GM06990 (cell line): Measurements from ENCODE around the gene LMO7.

ENCODE experiments used
- DNase-seq: peaks from one replicate; pipeline ENCODE4 v3.0.0-alpha.2; 2011; ENCODE audit not compliant: insufficient read length; ENCODE audit errors: extremely low read depth
- H3K27me3 ChIP-seq: replicated peaks from 2 replicates; pipeline ENCODE4 v1.6.0; 2011; ENCODE audit warnings: low read length; ENCODE audit not compliant: control insufficient read depth, insufficient read depth
- H3K36me3 ChIP-seq: 2 replicates; pipeline ENCODE4 v1.5.1; 2011; ENCODE audit warnings: low read length; ENCODE audit not compliant: control insufficient read depth, insufficient read depth
- H3K4me3 ChIP-seq: replicated peaks from 2 replicates; pipeline ENCODE4 v1.5.1; 2011; ENCODE audit warnings: low read depth, mild to moderate bottlenecking, control low read depth, low read length
- TF ChIP-seq, protein P1 (sequence below): IDR thresholded peaks from 2 replicates; pipeline ENCODE4 v1.5.1; 2011; ENCODE audit warnings: low read length, control low read depth, mild to moderate bottlenecking, inconsistent platforms; ENCODE audit not compliant: insufficient read depth, poor library complexity, severe bottlenecking

The LMO7 gene

GRCh38 chr13:75784003-75784402 lies 147.9 kb downstream of the LMO7 start:
- H3K4me3 ChIP-seq, result no peak overlapping the region
- no peaks in the 10 kb centered on the region for H3K27me3 ChIP-seq
- H3K36me3 ChIP-seq, result no peaks in the 10 kb centered on the region
- TF ChIP-seq, protein P1, sequence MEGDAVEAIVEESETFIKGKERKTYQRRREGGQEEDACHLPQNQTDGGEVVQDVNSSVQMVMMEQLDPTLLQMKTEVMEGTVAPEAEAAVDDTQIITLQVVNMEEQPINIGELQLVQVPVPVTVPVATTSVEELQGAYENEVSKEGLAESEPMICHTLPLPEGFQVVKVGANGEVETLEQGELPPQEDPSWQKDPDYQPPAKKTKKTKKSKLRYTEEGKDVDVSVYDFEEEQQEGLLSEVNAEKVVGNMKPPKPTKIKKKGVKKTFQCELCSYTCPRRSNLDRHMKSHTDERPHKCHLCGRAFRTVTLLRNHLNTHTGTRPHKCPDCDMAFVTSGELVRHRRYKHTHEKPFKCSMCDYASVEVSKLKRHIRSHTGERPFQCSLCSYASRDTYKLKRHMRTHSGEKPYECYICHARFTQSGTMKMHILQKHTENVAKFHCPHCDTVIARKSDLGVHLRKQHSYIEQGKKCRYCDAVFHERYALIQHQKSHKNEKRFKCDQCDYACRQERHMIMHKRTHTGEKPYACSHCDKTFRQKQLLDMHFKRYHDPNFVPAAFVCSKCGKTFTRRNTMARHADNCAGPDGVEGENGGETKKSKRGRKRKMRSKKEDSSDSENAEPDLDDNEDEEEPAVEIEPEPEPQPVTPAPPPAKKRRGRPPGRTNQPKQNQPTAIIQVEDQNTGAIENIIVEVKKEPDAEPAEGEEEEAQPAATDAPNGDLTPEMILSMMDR, result no peak
- no peak for DNase-seq

GRCh38 chr13:75785130-75785529 lies 149.0 kb downstream of the LMO7 start:
- H3K36me3 ChIP-seq, result no peaks in the 10 kb centered on the region
- no peak overlapping the region for H3K4me3 ChIP-seq
- TF ChIP-seq, protein P1, result no peak
- no peaks in the 10 kb centered on the region for H3K27me3 ChIP-seq
- DNase-seq, result no peak

DNA sequence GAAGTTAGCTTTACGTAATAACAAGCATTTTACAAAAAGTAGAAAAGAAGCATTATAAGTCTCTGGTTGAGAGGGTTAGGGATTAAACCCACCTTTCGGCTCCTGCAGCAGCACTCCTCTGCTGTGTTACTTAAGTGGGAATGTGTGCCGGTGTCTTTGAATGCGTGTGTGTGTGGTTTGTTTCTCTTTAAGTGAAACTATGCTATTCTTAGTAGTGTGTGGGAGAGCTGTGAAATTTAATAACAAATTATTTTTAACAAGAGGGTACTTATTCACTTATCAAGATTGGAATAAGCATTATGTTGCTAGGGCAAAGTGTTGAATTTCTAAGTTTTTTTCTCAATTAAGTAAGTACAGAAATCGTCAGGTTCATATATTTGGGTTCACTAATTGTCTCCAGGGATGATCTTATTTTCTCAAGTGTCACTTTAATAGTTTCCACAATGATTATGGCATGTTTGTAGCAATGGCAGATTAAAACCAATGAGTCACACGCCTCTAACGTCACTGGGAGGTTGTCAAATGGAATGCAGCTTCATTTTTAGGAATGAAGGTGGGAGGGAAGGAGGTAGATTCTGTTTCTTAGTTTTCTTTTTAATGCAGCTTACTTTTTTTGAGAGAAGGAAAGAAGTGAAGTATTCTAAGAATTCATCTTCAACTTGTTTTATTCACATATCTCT lies 151.3 kb downstream of the LMO7 start:
- H3K36me3 ChIP-seq, result no peaks in the 10 kb centered on the region
- no peak for DNase-seq
- TF ChIP-seq, protein P1, result no peak

GRCh38 chr13:75788481-75788981 lies 152.4 kb downstream of the LMO7 start:
- no peak for DNase-seq
- Histone ChIP-seq H3K36me3 (no peaks in the 10 kb centered on the region), H3K4me3 (no peak overlapping the region), H3K27me3 (no peaks in the 10 kb centered on the region)
- TF ChIP-seq, protein P1, result no peak

More for the DNA sequence above, 151.3 kb downstream of the LMO7 start:
- no peaks in the 10 kb centered on the region for H3K27me3 ChIP-seq
- no peak overlapping the region for H3K4me3 ChIP-seq

GRCh38 chr13:75789451-75790197 lies 153.5 kb downstream of the LMO7 start:
- H3K27me3 ChIP-seq, result no peaks in the 10 kb centered on the region
- H3K36me3 ChIP-seq, result no peaks in the 10 kb centered on the region
- TF ChIP-seq, protein P1, result no peak
- H3K4me3 ChIP-seq, result no peak overlapping the region
- no peak for DNase-seq
